Mammary epithelial cell (primary cell): Measurements from ENCODE around the gene P4HA1.

Experiments used
- CTCF ChIP-seq, 2 donors: IDR thresholded peaks in 1 of 2; conservative IDR thresholded peaks in 1 of 2; 2 replicates each; pipeline ENCODE4 v1.5.1; 2011 to 2012; ENCODE audit warnings: inconsistent platforms in 2 of 2, low read length in 2 of 2, mild to moderate bottlenecking in 2 of 2, control low read depth in 1 of 2, low read depth in 1 of 2; ENCODE audit not compliant: insufficient read depth in 1 of 2; ENCODE audit errors: extremely low read depth in 1 of 2
- EZH2 ChIP-seq: IDR thresholded peaks from 2 replicates; pipeline ENCODE4 v1.6.1; 2012; ENCODE audit warnings: low read length, inconsistent platforms, borderline replicate concordance

- TF ChIP-seq EZH2, result no peak
- no peak for TF ChIP-seq CTCF (conservative IDR thresholded peaks at IDR 0.05 in 1 of 2, IDR thresholded peaks at IDR 0.05 in 1 of 2; ENCODE audit: extremely low read depth in 1 of 2, insufficient read depth in 1 of 2, low read depth in 1 of 2, low read length in 2 of 2)
Measured at GRCh38 chr10:73119952-73120351, 23.3 kb upstream of the P4HA1 start.
